Measurements from ENCODE around the gene RDH5. TPM values are rescaled to one million over a fixed set of nuclear protein-coding genes. Genes with fewer than 3 reads are reported as not detected.
A peak's percentile ranks its signal among the peaks of the same experiment; 100 is the strongest.

RDH5 gene
- total RNA-seq, 2 experiments from 2014 or later, result 5.1 to 7.0 TPM

DNA sequence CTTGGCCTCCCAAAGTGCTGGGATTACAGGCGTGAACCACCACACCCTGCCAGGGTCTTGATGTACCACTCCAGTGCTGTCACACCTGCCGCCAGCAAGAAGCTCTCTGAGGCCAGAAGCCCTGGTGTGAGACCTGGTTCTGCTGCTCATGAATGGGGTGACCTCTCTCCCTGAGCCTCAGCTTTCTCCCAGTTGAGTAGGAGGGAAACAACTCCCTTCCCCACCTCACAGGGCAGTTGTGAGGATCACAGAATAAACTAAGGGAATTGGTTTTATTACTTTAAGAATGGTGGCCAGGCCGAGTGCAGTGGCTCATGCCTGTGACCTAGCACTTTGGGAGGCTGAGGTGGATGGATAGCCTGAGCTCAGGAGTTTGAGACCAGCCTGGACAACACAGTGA is 14.4 kb downstream of the RDH5 start:
- Mint-ChIP-seq H3K9me3 (no peaks in the 10 kb centered on the region), H3K36me3 (no peaks in the 10 kb centered on the region), H3K27ac (no peak overlapping the region), H3K27me3 (no peaks in the 10 kb centered on the region), H3K4me3 (no peak overlapping the region), H3K4me1 (ENCODE audit: low read depth) (peaks cover 30% of the 10 kb centered on the region)
- intact Hi-C loops (cut with micrococcal nuclease), result no loop called here
- DNase-seq, result no peak
- ChIA-PET POLR2A (no interaction called here), CTCF (interaction anchor here (0.6 to 9.9 kb wide), 4 partner anchors 10 to 546 kb away, joined by 3 to 130 read pairs (median 5); partner anchors contain the start of gene DGKA)

DNA sequence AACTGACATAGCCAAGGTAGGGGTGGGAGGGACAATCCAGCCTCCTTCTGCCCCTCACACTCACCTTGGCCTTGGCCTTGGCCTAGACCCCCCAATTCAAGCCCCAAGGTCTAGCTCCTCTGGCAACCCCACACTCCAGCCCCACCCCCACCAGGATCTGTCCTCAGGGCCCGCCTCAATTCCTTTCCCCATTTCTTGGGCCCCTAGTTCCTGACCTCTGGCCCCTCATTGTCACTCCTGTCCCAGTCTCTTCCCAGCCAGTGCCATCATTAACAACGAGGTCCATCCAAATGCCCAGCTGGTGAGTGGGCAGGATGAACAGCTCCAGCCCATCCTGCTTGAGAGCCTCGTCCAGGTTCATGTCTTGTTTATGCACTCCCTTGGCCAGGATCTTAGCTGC is 15.9 kb downstream of the RDH5 start:
- no peaks in the 10 kb centered on the region for H3K27me3 Mint-ChIP-seq
- intact Hi-C loops (cut with micrococcal nuclease), result loop anchor here (5.0 kb wide), 1 partner anchor 79 kb away; no protein-coding TSS in a partner anchor
- DNase-seq, result no peak
- ChIA-PET CTCF (interaction anchor here (1.3 to 9.9 kb wide), 4 partner anchors 11 to 200 kb away, joined by 4 to 130 read pairs (median 22); partner anchors contain the start of gene DGKA), POLR2A (no interaction called here)
- no peaks in the 10 kb centered on the region for H3K9me3 Mint-ChIP-seq
- no peak overlapping the region for H3K27ac Mint-ChIP-seq
- H3K36me3 Mint-ChIP-seq, result no peaks in the 10 kb centered on the region
- no peak overlapping the region for H3K4me3 Mint-ChIP-seq
- H3K4me1 Mint-ChIP-seq (ENCODE audit: low read depth), result peaks cover 17% of the 10 kb centered on the region

DNA sequence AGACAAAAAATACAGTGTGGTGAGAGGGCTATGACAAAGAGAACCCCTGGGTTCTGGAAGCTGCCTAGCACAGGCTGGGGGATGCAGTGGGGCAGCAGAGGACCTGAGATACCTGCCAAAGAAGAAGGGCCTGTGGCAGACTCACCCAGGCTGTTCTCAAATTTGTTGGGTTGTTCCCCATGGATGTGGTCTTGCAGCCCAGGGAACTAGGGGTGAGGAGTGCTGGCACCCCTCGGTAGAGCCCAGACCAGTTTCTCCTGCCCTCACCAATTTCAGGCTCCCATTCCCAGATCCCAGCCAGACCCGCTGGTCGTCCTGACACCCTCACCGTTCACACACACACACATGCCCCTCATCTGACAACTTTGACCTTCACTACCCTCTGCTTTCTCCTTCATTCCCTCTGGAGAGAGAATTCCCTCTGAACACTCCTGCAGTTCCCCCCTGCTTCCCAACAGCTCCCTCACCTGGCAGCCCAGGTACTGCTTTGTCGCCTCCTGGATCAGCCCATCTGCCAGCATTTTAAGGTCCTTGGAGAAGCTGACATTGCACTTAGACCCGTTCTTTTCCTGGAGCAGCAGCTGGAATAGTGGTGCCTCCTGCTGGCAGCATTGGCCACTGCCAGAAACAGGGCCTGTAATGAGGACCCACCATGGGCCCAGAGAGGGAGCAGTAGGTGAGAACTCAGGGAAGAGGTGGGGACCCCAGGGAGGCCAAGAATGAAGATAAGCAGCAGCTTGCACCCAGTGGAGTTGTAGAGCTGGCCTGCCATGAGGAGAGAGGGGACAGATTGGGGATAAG is 16.8 kb downstream of the RDH5 start:
- Mint-ChIP-seq H3K9me3 (no peaks in the 10 kb centered on the region), H3K4me1 (ENCODE audit: low read depth) (peaks cover 17% of the 10 kb centered on the region), H3K4me3 (no peak overlapping the region), H3K27ac (peak overlapping the region; percentile 44), H3K27me3 (no peaks in the 10 kb centered on the region), H3K36me3 (no peaks in the 10 kb centered on the region)
- ChIA-PET CTCF (interaction anchor here (0.8 to 9.9 kb wide), 19 partner anchors 7 to 310 kb away, joined by 3 to 130 read pairs (median 21); partner anchors contain the start of genes BLOC1S1, CD63, DGKA and DNAJC14), POLR2A (interaction anchor here (1.3 kb wide), 1 partner anchor 12 kb away, joined by 3 read pairs; no protein-coding TSS in a partner anchor)
- intact Hi-C loops (cut with micrococcal nuclease), result loop anchor here (1.0 to 5.0 kb wide), 4 partner anchors 8 to 80 kb away; partner anchors contain the start of gene CD63
- DNase-seq, result peak; percentile 83

DNA sequence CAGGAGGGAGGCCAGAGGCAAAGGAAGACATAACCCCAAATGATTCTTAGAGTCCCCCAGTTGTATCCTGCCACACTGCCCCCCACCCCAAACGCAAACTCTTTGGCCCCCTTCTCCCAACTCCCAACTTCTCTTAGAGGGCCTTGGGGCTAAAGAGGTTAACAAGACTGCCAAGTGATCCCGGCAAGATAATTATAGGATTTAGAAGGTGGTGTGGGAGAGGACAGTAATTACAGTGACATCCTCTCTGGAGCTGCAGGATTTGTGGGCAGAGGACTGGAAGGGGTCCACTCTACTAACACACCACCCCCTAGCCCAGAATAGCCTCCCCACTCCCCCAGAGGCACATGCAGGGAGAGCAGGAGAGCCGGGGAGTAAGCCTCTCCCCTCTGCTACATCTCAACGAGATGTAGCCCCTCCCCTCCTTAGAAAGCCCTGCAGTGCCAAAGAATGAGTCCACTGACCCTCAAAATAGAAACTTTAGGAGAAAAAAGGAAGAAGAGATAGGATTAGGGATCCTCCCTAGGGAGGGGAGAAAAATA is 17.5 kb downstream of the RDH5 start:
- DNase-seq, result no peak
- H3K4me1 Mint-ChIP-seq (ENCODE audit: low read depth), result peaks cover 20% of the 10 kb centered on the region
- no peaks in the 10 kb centered on the region for H3K27me3 Mint-ChIP-seq
- POLR2A ChIA-PET, result interaction anchor here (1.0 to 2.0 kb wide), 8 partner anchors 8 to 380 kb away, joined by 3 to 18 read pairs (median 6); partner anchors contain the start of genes BLOC1S1, CD63, ORMDL2 and PA2G4
- peak overlapping the region; percentile 77 for H3K4me3 Mint-ChIP-seq
- H3K27ac Mint-ChIP-seq, result peak overlapping the region; percentile 85
- intact Hi-C loops (cut with micrococcal nuclease), result loop anchor here (1.0 to 5.0 kb wide), 10 partner anchors 8 to 389 kb away; partner anchors contain the start of genes BLOC1S1, CD63, RPS26 and ZC3H10
- H3K36me3 Mint-ChIP-seq, result no peaks in the 10 kb centered on the region
- CTCF ChIA-PET, result interaction anchor here (0.8 to 9.9 kb wide), 36 partner anchors 8 to 309 kb away, joined by 3 to 130 read pairs (median 8); partner anchors contain the start of genes BLOC1S1, CD63, DGKA and DNAJC14
- no peaks in the 10 kb centered on the region for H3K9me3 Mint-ChIP-seq

DNA sequence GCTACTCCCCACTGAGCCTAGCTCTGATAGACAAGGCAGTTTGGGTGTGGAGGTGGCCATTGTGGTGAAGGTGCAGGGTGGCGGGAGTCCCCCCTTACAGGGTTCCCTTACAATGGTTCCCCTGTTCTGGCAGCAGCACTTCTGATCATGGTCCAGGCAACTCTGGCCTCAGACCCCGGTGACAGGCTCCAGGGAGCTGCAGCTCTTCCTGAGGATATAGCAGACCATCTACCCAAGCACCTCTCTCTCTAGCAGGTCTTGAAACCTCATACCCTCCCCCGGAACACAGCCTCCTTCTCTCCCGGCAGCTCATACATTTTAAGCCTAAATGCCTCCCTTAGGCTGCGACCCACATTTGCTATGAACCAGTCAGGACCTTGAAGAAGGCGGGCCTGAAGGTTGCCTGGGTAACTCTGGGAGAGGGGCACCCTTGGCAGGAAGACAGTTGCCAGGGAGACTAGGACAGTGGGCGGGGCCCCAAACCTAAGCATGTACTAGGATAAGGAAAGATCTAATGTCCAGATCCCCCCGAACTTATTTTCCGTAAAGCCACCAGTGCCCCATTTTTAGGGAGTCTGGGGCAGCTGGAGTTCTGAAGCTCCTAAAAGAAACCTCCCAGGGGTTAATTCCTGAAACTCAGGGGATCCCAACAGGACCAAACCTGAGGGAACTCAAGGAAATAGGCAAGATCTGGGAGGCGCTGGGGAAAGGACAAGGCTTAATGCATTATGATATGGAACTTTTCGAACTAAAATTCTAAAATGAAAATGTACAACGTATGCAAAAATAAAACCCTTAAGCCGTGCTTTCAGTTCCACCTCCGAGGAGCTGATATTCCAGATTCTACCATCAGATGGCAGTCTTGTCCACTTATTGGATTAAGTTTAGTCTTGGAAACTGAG is 18.2 kb downstream of the RDH5 start:
- POLR2A ChIA-PET, result interaction anchor here (0.5 to 2.0 kb wide), 14 partner anchors 9 to 451 kb away, joined by 3 to 18 read pairs (median 4); partner anchors contain the start of genes BLOC1S1, CD63, DGKA and ORMDL2
- Mint-ChIP-seq H3K4me1 (ENCODE audit: low read depth) (peaks cover 21% of the 10 kb centered on the region), H3K9me3 (no peaks in the 10 kb centered on the region), H3K27ac (peak overlapping the region; percentile 85), H3K4me3 (peak overlapping the region; percentile 77), H3K27me3 (no peaks in the 10 kb centered on the region), H3K36me3 (no peaks in the 10 kb centered on the region)
- CTCF ChIA-PET, result interaction anchor here (0.6 to 9.9 kb wide), 58 partner anchors 8 to 614 kb away, joined by 3 to 130 read pairs (median 5); partner anchors contain the start of genes BLOC1S1, CD63, DGKA and DNAJC14
- DNase-seq, result peak; percentile 87
- intact Hi-C loops (cut with micrococcal nuclease), result loop anchor here (1.0 to 5.0 kb wide), 7 partner anchors 22 to 388 kb away; partner anchors contain the start of genes BLOC1S1, RPS26 and ZC3H10

DNA sequence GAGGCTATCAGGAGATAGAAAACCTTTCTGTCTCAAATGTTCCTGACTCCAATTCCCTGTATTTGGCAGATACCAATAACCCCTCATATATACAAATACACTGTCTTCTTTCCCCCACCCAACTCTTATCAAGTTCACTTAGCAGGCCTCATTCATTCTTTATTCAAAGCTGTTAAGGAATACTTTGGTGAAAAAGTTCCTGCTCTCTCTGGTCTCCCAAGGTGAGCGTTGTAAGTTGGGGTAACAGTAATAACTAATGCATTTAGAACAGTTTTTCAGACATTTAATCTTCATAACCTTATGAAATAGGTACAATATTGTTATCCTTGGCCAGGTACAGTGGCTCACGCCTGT is 18.8 kb downstream of the RDH5 start:
- Mint-ChIP-seq H3K4me3 (peak overlapping the region; percentile 77), H3K27me3 (no peaks in the 10 kb centered on the region), H3K9me3 (no peaks in the 10 kb centered on the region), H3K4me1 (ENCODE audit: low read depth) (peaks cover 22% of the 10 kb centered on the region), H3K27ac (no peak overlapping the region), H3K36me3 (no peaks in the 10 kb centered on the region)
- CTCF ChIA-PET, result interaction anchor here (0.6 to 9.9 kb wide), 48 partner anchors 8 to 614 kb away, joined by 3 to 130 read pairs (median 6); partner anchors contain the start of genes BLOC1S1, CD63, DGKA and DNAJC14
- DNase-seq, result no peak
- POLR2A ChIA-PET, result interaction anchor here (0.6 to 2.0 kb wide), 11 partner anchors 10 to 450 kb away, joined by 3 to 18 read pairs (median 5); partner anchors contain the start of genes CD63, DGKA, ORMDL2 and PA2G4
- intact Hi-C loops (cut with micrococcal nuclease), result loop anchor here (2.0 to 5.0 kb wide), 3 partner anchors 82 to 388 kb away; partner anchors contain the start of gene ZC3H10

DNA sequence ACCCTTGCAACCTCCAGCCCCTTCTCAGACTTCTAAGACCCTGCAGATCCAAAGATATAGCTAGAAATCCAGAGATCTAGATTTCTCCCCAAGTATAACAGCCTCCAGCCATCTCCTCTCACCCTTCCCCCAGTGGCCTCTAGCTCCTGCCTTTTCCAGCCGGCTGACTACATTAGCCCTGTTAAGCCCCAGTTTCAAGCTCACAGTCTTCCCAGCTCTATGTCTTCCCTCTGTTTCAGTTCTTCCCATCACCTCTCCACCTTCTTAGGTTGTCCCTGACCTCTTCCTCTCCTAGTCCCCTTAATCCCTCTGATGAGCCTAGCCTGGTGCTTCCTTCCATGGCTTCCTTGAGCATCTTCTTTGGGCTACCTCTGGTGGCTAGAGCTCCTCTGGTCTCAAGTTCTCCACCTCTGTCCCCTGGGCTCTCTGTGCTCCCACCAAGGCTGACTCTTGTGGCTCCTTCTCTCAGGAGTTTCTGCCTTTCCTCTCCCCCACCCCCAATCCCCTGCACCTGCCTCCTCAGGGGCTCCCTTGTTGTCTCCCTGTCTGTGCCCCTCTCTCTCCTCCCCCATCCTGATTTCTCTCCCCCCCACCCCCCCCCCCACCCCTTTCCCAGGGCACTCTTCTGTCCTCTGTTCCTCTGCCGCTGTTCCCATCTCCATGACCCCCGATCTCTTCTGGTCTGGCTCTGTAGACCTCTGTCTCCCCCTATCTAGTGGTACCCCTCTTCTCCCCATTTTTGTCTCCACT is 21.9 kb downstream of the RDH5 start:
- Mint-ChIP-seq H3K4me1 (ENCODE audit: low read depth) (peaks cover 36% of the 10 kb centered on the region), H3K27me3 (no peaks in the 10 kb centered on the region), H3K4me3 (peak overlapping the region; percentile 74), H3K9me3 (no peaks in the 10 kb centered on the region), H3K27ac (peak overlapping the region; percentile 42), H3K36me3 (no peaks in the 10 kb centered on the region)
- CTCF ChIA-PET, result interaction anchor here (0.7 to 9.9 kb wide), 5 partner anchors 12 to 202 kb away, joined by 3 to 130 read pairs (median 4); partner anchors contain the start of gene DGKA
- POLR2A ChIA-PET, result interaction anchor here (0.7 to 1.2 kb wide), 3 partner anchors 13 to 302 kb away, joined by 3 to 4 read pairs (median 3); no protein-coding TSS in a partner anchor
- DNase-seq, result no peak
- intact Hi-C loops (cut with micrococcal nuclease), result loop anchor here (2.0 kb wide), 2 partner anchors 19 to 75 kb away; partner anchors contain the start of gene SARNP

DNA sequence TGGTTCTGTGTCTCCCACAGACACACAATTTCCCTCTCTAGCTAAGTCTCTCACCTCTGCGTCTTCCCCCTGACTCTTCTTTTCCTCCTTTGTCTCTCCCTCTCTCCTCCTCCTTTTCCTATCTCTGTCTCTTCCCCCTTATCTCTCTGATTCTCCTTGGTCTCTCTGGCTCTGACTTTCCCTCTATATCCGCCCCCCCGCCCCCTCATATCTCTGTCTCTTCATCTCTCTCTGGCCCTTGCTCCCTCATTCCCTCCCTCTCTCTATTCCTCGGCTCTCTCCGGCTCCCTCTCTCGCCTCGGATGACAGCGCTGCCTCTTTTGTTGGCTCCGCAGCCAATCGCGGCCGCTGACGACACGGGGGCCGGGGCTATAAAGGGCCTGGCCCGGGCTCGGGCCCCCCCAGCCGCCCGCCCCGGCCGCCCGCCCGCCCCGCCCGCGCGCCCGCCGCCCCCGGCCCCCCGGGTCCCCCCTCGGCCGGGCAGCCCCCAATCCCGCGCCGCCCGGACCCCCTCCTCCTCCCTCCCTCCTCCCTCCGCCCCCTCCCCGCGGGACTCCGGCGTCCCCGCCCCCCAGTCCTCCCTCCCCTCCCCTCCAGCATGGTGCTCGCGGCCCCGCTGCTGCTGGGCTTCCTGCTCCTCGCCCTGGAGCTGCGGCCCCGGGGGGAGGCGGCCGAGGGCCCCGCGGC is 22.7 kb downstream of the RDH5 start, which contains the start of gene GDF11:
Gene GDF11 (plus strand): TSS at position 404 of the 687 bp plus-strand sequence. CDS start 195 bp downstream, at position 599.
- no peaks in the 10 kb centered on the region for H3K9me3 Mint-ChIP-seq
- peak within 1 kb of the TSS; percentile 83 for H3K4me3 Mint-ChIP-seq
- POLR2A ChIA-PET, result interaction anchor here (0.7 to 2.3 kb wide), 6 partner anchors 13 to 301 kb away, joined by 3 to 12 read pairs (median 5); partner anchors contain the start of genes CD63, ORMDL2 and SARNP
- DNase-seq, result peak; percentile 83
- peaks cover 30% of the 10 kb centered on the region for H3K4me1 Mint-ChIP-seq (ENCODE audit: low read depth)
- H3K27me3 Mint-ChIP-seq, result no peaks in the 10 kb centered on the region
- CTCF ChIA-PET, result interaction anchor here (0.6 to 9.9 kb wide), 6 partner anchors 14 to 202 kb away, joined by 3 to 130 read pairs (median 6); partner anchors contain the start of gene DGKA
- H3K36me3 Mint-ChIP-seq, result no peaks in the 10 kb centered on the region
- H3K27ac Mint-ChIP-seq, result peak within 1 kb of the TSS; percentile 42
- intact Hi-C loops (cut with micrococcal nuclease), result loop anchor here (2.0 kb wide), 2 partner anchors 18 to 74 kb away; partner anchors contain the start of gene SARNP

DNA sequence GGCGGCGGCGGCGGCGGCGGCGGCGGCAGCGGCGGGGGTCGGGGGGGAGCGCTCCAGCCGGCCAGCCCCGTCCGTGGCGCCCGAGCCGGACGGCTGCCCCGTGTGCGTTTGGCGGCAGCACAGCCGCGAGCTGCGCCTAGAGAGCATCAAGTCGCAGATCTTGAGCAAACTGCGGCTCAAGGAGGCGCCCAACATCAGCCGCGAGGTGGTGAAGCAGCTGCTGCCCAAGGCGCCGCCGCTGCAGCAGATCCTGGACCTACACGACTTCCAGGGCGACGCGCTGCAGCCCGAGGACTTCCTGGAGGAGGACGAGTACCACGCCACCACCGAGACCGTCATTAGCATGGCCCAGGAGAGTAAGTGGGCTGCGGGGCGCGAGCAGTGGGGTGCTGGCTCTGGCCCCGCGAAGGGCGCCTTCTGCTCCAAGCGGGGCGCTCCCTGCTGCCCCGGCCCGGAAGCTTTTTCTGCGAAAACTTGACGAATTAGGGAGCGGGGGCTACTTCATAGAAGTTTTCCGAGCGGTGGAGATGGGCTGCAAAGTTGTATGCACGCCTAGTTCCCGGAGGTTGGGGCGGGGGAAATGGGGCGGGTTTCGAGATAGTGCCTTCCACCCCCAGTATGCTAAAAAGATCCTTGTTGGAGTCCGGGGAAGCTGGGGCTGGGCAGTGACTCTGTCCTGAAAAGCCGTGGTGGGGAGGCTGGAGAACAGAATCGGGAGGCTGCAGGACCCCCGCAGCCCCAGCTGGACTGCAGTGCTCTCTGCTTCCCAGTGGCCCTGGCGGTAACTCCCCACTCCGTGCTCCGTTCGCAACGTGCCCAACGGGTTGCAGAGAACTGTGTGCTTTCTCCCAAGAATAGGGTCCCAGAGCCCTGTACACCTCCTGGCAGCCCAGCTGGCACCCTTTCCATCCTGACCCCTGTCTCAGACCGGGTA is 23.5 kb downstream of the RDH5 start:
- Mint-ChIP-seq H3K36me3 (no peaks in the 10 kb centered on the region), H3K27me3 (no peaks in the 10 kb centered on the region), H3K4me3 (peak overlapping the region; percentile 83), H3K4me1 (ENCODE audit: low read depth) (peaks cover 24% of the 10 kb centered on the region), H3K9me3 (no peaks in the 10 kb centered on the region), H3K27ac (no peak overlapping the region)
- intact Hi-C loops (cut with micrococcal nuclease), result loop anchor here (2.0 kb wide), 2 partner anchors 17 to 73 kb away; partner anchors contain the start of gene SARNP
- peak; percentile 67 for DNase-seq
- CTCF ChIA-PET, result interaction anchor here (0.6 to 9.9 kb wide), 7 partner anchors 10 to 193 kb away, joined by 3 to 130 read pairs (median 6); partner anchors contain the start of gene DGKA
- POLR2A ChIA-PET, result interaction anchor here (0.8 to 2.3 kb wide), 5 partner anchors 14 to 373 kb away, joined by 3 to 12 read pairs (median 6); partner anchors contain the start of genes CD63, ORMDL2 and SARNP

All from activated CD4-positive, alpha-beta memory T cell treated with anti-CD3 and anti-CD28 coated beads for 36 hours (primary cell).